ENCODE measurements around the gene RAB5B.

RAB5B gene

GRCh38 chr12:55966408-55967281 is 7.2 kb upstream of the RAB5B start, which contains the start of gene CDK2 (continued):
- no peak for TF ChIP-seq PRDM2 (tag by site-specific recombination; IDR thresholded peaks at IDR 0.05; ENCODE audit: borderline replicate concordance)
- TF ChIP-seq ZFP3 (tag by site-specific recombination; IDR thresholded peaks at IDR 0.05; ENCODE audit: low read depth): no peak
- peak; percentile 71 for TF ChIP-seq ZNF398 (tag by site-specific recombination; IDR thresholded peaks at IDR 0.05)
- TF ChIP-seq GLIS2 (tag by site-specific recombination; IDR thresholded peaks at IDR 0.05): peak; percentile 79
- no peak for TF ChIP-seq HOXA7 (CRISPR knock-in tag; IDR thresholded peaks at IDR 0.05; ENCODE audit: borderline replicate concordance)
- 0 out of 2 replicates have a peak, but pooled peaks have one; percentile 43 for TF ChIP-seq SP7 (tag by site-specific recombination; IDR thresholded peaks at IDR 0.05)
- TF ChIP-seq SP3 (tag by site-specific recombination; IDR thresholded peaks at IDR 0.05): peak; percentile 89
- TF ChIP-seq ZNF354C (tag by site-specific recombination; IDR thresholded peaks at IDR 0.05; ENCODE audit: borderline replicate concordance, low read depth): no peak
- TF ChIP-seq ZNF768 (tag by site-specific recombination; IDR thresholded peaks at IDR 0.05): no peak
- no peak for TF ChIP-seq ZNF37A (tag by site-specific recombination; IDR thresholded peaks at IDR 0.05)
- TF ChIP-seq ZNF555 (tag by site-specific recombination; conservative IDR thresholded peaks at IDR 0.05): no peak
- TF ChIP-seq ZNF639 (tag by site-specific recombination; IDR thresholded peaks at IDR 0.05): no peak
- TF ChIP-seq ZNF791 (tag by site-specific recombination; IDR thresholded peaks at IDR 0.05): no peak
- TF ChIP-seq ZNF311 (tag by site-specific recombination; IDR thresholded peaks at IDR 0.05; ENCODE audit: borderline replicate concordance): no peak
- no peak for TF ChIP-seq ZNF114 (tag by site-specific recombination; IDR thresholded peaks at IDR 0.05)
- TF ChIP-seq ZFHX2 (tag by site-specific recombination; conservative IDR thresholded peaks at IDR 0.05): no peak
- TF ChIP-seq ZNF629 (tag by site-specific recombination; IDR thresholded peaks at IDR 0.05): peak; percentile 12; the same call in 1 of the 2 replicates
- peak; percentile 40; the same call in 1 of the 2 replicates for TF ChIP-seq ZBTB48 (tag by site-specific recombination; IDR thresholded peaks at IDR 0.05)
- TF ChIP-seq ZBTB7A (tag by site-specific recombination; IDR thresholded peaks at IDR 0.05; ENCODE audit: low read depth): no peak
- TF ChIP-seq ZNF211 (tag by site-specific recombination; IDR thresholded peaks at IDR 0.05; ENCODE audit: low read depth): no peak
- no peak for TF ChIP-seq ZNF350 (tag by site-specific recombination; IDR thresholded peaks at IDR 0.05)
- TF ChIP-seq ZNF16 (tag by site-specific recombination; IDR thresholded peaks at IDR 0.05; ENCODE audit: low read depth): no peak
- no peak for TF ChIP-seq SCRT2 (tag by site-specific recombination; IDR thresholded peaks at IDR 0.05)
- peak; percentile 57; the same call in 1 of the 2 replicates for TF ChIP-seq ZNF76 (tag by site-specific recombination; IDR thresholded peaks at IDR 0.05; ENCODE audit: borderline replicate concordance, low read depth)
- 0 out of 2 replicates have a peak, but pooled peaks have one; percentile 13 for TF ChIP-seq ZBTB8A (tag by site-specific recombination; IDR thresholded peaks at IDR 0.05)
- TF ChIP-seq KLF1 (tag by site-specific recombination; IDR thresholded peaks at IDR 0.05): no peak
- TF ChIP-seq ZNF654 (tag by site-specific recombination; IDR thresholded peaks at IDR 0.05; ENCODE audit: low read depth): no peak
